Tibial nerve (tissue), 4 donors: ENCODE results near the gene AHR. TPM values are rescaled to one million over a fixed set of nuclear protein-coding genes. Genes with fewer than 3 reads are reported as not detected.

Experiments
- DNase-seq, 2 donors: peaks; one replicate each; pipeline ENCODE4 v3.0.0-alpha.2; 2019; ENCODE audit warnings: low spot score in 2 of 2
- H3K27ac ChIP-seq, 4 donors: fragments of 200-600 bp; sonication (generic) in 3 of 4; one replicate each; pipeline ENCODE4 v1.5.1; 2017 to 2019; ENCODE audit warnings: mild to moderate bottlenecking in 1 of 4
- H3K27me3 ChIP-seq, 2 donors: fragments of 200-600 bp; sonication (generic) in 1 of 2; one replicate each; pipeline versions ENCODE4 v1.5.1 to v1.6.0; 2017 to 2019
- H3K36me3 ChIP-seq, 3 donors: fragments of 200-600 bp; sonication (generic); one replicate each; pipeline ENCODE4 v1.5.1; 2018 to 2019
- H3K4me1 ChIP-seq, 4 donors: fragments of 200-600 bp; sonication (generic) in 3 of 4; one replicate each; pipeline ENCODE4 v1.5.1; 2017 to 2019
- H3K4me3 ChIP-seq, 4 donors: fragments of 200-600 bp; sonication (generic) in 3 of 4; one replicate each; pipeline ENCODE4 v1.5.1; 2017 to 2019; ENCODE audit warnings: mild to moderate bottlenecking in 1 of 4, moderate library complexity in 1 of 4
- H3K9me3 ChIP-seq, 4 donors: fragments of 200-600 bp; sonication (generic) in 3 of 4; one replicate each; pipeline ENCODE4 v1.5.1; 2017 to 2019
- EP300 ChIP-seq, 2 donors: sonication (generic); formaldehyde crosslinking; IDR thresholded peaks; one replicate each; pipeline ENCODE4 v1.6.1; 2017; ENCODE audit warnings: antibody characterized with exemption in 2 of 2, mild to moderate bottlenecking in 1 of 2
- POLR2A ChIP-seq, 2 donors: fragments of 450-650 bp; IDR thresholded peaks; one replicate each; pipeline ENCODE4 v1.6.1; 2017; ENCODE audit warnings: antibody characterized with exemption in 2 of 2, mild to moderate bottlenecking in 2 of 2, moderate library complexity in 2 of 2
- WGBS, 2 donors: methylation state at CpG; one replicate each; pipeline ENCODE4 v1.1.5; 2018; 5-methylcytosine and 5-hydroxymethylcytosine counted together
- total RNA-seq, 4 donors: library from RNA; depleted of rRNA; stranded (reverse); fragments of >200 nt; gene quantifications; one replicate each; pipeline ENCODE4 v1.1.0, GENCODE V29; 2016
- TF ChIP-seq, protein P1 (sequence below), 5 experiments: fragments of 200-600 bp in 3 of 5; fragments of 450-650 bp in 2 of 5; sonication (generic) in 3 of 5; IDR thresholded peaks; one replicate each; pipeline ENCODE4 v1.5.1; 2016 to 2019; ENCODE audit warnings: antibody characterized with exemption in 5 of 5, mild to moderate bottlenecking in 3 of 5, moderate library complexity in 2 of 5

Gene AHR
- total RNA-seq, result 100 to 1,000 TPM; 188 to 372 (median 296) TPM

DNA sequence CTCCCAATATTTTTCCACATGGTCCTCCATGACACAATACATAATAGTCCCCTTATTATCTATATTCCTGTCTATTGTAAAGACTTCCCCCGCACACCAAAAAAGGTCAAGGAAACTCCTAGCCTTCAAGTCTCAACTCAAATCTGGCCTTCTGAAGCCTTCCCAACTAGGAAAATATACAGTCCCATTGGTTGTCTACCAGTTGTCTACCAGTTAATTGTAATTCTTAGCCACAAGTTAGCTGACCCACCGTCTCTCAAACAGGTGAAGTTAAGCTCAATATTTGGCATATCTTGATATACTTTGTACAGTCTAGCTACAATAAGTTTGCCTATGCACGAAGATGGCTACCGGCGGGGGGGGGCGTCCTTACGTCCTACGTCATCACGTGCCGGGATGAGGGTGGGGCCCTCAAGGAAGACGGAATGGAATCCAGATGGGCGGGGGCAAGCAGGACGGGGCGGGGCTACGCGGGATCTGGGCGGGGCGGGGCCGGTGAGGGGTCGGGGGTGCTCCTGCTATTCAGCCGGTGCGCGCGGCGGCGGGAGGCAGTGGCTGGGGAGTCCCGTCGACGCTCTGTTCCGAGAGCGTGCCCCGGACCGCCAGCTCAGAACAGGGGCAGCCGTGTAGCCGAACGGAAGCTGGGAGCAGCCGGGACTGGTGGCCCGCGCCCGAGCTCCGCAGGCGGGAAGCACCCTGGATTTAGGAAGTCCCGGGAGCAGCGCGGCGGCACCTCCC, at the start of gene AHR:
Gene AHR, plus strand, starts transcription at position 551 of the 738 bp plus-strand sequence. CDS start 613 bp downstream, outside the sequence.
- Histone ChIP-seq H3K27ac (peak within 1 kb of the TSS; percentile 88 to 98 (median 97)), H3K36me3 (no peaks in the 10 kb centered on the region), H3K4me1 (peaks cover 0 to 26% (median 1%) of the 10 kb centered on the region in 4 donors), H3K27me3 (no peaks in the 10 kb centered on the region), H3K9me3 (no peaks in the 10 kb centered on the region), H3K4me3 (peak within 1 kb of the TSS; percentile 89 to 97 (median 92))
- DNase-seq, result peak; percentile 92 to 93
- TF ChIP-seq, protein P1, sequence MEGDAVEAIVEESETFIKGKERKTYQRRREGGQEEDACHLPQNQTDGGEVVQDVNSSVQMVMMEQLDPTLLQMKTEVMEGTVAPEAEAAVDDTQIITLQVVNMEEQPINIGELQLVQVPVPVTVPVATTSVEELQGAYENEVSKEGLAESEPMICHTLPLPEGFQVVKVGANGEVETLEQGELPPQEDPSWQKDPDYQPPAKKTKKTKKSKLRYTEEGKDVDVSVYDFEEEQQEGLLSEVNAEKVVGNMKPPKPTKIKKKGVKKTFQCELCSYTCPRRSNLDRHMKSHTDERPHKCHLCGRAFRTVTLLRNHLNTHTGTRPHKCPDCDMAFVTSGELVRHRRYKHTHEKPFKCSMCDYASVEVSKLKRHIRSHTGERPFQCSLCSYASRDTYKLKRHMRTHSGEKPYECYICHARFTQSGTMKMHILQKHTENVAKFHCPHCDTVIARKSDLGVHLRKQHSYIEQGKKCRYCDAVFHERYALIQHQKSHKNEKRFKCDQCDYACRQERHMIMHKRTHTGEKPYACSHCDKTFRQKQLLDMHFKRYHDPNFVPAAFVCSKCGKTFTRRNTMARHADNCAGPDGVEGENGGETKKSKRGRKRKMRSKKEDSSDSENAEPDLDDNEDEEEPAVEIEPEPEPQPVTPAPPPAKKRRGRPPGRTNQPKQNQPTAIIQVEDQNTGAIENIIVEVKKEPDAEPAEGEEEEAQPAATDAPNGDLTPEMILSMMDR (IDR thresholded peaks at IDR 0.05), result no peak
- TF ChIP-seq POLR2A (IDR thresholded peaks at IDR 0.05) (peak; percentile 96 to 98), EP300 (IDR thresholded peaks at IDR 0.05) (peak; percentile 29 to 99)
- 5 to 7% methylated on average over 12 to 23 of the region's 46 CpGs for WGBS, 2 donors

DNA sequence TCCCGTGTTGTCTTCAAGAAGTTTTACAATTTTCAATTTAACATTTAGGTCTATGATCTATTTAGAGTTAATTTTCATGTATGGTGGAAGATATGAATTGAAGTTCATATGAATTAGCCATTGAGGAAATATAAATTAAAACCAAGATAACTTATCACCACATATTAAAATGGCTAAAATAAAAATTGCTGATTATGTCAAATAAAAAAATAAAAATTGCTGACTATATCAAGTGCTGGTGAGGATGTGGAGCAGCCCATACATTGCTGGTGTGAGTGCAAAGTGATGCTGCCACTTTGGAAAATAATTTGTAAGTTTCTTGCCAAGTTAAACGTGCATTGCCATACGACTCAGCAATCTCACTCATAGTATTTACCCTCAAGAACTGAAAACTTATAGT, 44.6 kb upstream of the AHR start:
- no peak for DNase-seq
- no peak overlapping the region for H3K4me3 ChIP-seq
- 92 to 94% methylated on average over 3 of the region's 3 CpGs for WGBS, 2 donors
- no peaks in the 10 kb centered on the region for H3K9me3 ChIP-seq
- no peaks in the 10 kb centered on the region for H3K27me3 ChIP-seq
- H3K36me3 ChIP-seq, result no peaks in the 10 kb centered on the region
- TF ChIP-seq EP300 (IDR thresholded peaks at IDR 0.05) (no peak), POLR2A (IDR thresholded peaks at IDR 0.05) (no peak)
- TF ChIP-seq, protein P1 (IDR thresholded peaks at IDR 0.05), result no peak
- peaks cover 0 to 7% (median 0%) of the 10 kb centered on the region in 4 donors for H3K4me1 ChIP-seq
- H3K27ac ChIP-seq, result no peak overlapping the region

DNA sequence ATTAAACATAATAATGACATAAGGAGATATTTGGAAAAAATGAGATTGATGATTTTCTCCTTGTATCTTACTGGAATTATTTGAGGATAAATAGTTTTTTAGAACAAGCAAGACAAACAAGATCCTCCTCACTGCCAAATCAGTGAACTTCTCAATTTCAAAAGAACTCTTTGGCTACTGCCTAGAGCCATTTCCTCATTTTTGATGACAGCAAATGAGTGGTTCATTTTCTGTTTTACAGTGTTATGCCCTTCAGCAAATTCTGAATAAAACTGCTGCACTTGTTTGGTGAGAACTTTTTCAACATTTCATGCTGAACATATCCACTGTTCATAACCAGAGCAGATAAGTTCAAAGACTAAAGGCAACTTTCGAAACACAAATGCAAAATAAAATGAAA, 42.5 kb upstream of the AHR start:
- peaks cover 0 to 7% (median 0%) of the 10 kb centered on the region in 4 donors for H3K4me1 ChIP-seq
- no peaks in the 10 kb centered on the region for H3K36me3 ChIP-seq
- H3K27ac ChIP-seq, result peak overlapping the region in 2 of 4 donors; percentile 2 to 41
- DNase-seq, result no peak
- no peaks in the 10 kb centered on the region for H3K27me3 ChIP-seq
- 59 to 68% methylated on average over 1 of the region's 1 CpG for WGBS, 2 donors
- TF ChIP-seq, protein P1 (IDR thresholded peaks at IDR 0.05), result no peak
- no peak for TF ChIP-seq EP300 (IDR thresholded peaks at IDR 0.05)
- no peak for TF ChIP-seq POLR2A (IDR thresholded peaks at IDR 0.05)
- H3K9me3 ChIP-seq, result no peaks in the 10 kb centered on the region
- H3K4me3 ChIP-seq, result no peak overlapping the region

DNA sequence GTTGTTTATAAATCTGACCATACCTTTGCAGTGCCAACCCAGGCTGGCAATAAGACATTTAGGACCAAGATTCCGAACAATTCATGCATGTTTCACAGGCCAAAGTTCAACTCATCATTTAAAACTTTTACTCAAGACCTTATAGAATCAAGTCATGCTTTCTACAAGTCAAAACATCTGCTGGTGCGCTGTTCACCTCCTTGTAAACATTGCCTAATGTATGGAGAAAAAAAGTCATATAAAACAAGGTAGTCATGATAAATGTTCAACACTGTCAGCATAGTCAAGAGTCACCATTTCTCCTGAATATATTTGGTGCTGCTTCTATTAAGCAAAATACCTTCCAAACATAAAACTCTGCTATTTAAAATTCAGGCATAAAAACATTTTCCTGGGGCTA, 42.1 kb upstream of the AHR start:
- no peaks in the 10 kb centered on the region for H3K27me3 ChIP-seq
- no peak overlapping the region for H3K4me3 ChIP-seq
- no peak for TF ChIP-seq POLR2A (IDR thresholded peaks at IDR 0.05)
- TF ChIP-seq, protein P1 (IDR thresholded peaks at IDR 0.05), result no peak
- no peak for TF ChIP-seq EP300 (IDR thresholded peaks at IDR 0.05)
- WGBS, 2 donors, result 47 to 63% methylated on average over 2 of the region's 2 CpGs
- H3K27ac ChIP-seq, result peak overlapping the region in 2 of 4 donors; percentile 2 to 41
- no peaks in the 10 kb centered on the region for H3K36me3 ChIP-seq
- no peak for DNase-seq
- peaks cover 0 to 7% (median 0%) of the 10 kb centered on the region in 4 donors for H3K4me1 ChIP-seq
- H3K9me3 ChIP-seq, result no peaks in the 10 kb centered on the region

DNA sequence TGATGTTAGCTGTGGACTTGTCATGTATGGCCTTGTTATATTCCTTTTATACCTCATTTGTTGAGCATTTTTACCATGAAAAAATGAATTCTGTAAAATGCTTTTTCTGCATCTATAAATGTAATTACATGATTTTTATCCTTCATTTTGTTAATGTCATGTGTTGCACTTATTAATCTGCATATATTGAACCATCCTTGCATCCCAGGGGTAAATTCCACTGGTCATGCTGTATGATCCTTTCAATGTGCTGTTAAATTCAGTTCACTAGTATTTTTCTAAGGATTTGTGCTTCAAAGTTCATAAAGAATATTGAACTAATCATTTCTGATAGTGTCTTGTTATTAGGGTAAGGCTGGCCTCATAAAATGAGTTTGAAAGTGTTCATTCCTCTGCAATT, 31.9 kb upstream of the AHR start:
- TF ChIP-seq, protein P1 (IDR thresholded peaks at IDR 0.05), result no peak
- TF ChIP-seq EP300 (IDR thresholded peaks at IDR 0.05) (no peak), POLR2A (IDR thresholded peaks at IDR 0.05) (no peak)
- Histone ChIP-seq H3K9me3 (peaks cover 0 to 60% (median 11%) of the 10 kb centered on the region in 4 donors), H3K36me3 (no peaks in the 10 kb centered on the region), H3K4me3 (no peak overlapping the region), H3K27me3 (no peaks in the 10 kb centered on the region), H3K27ac (no peak overlapping the region), H3K4me1 (no peaks in the 10 kb centered on the region)
- DNase-seq, result no peak
